Mucosa of gallbladder (tissue), 1 donor: ENCODE results near the gene ZNF674. TPM values are rescaled to one million over a fixed set of nuclear protein-coding genes. Genes with fewer than 3 reads are reported as not detected.
"Not testable (repeated sequence)": the region's sequence is repeated elsewhere in the genome, so short reads cannot be mapped to it uniquely, and the experiment has no call there.

Experiments
- DNase-seq: peaks from one replicate; pipeline ENCODE4 v3.0.0-alpha.2; 2020; ENCODE audit warnings: low spot score
- total RNA-seq: library from RNA; stranded (reverse); gene quantifications from one replicate; pipeline ENCODE4 v1.2.1, GENCODE V29; 2021
- donor health status: DM: no; HTN: no; CAD: no.

Gene ZNF674
- total RNA-seq, 1 donor from 2014 or later: 4.7 TPM

DNA sequence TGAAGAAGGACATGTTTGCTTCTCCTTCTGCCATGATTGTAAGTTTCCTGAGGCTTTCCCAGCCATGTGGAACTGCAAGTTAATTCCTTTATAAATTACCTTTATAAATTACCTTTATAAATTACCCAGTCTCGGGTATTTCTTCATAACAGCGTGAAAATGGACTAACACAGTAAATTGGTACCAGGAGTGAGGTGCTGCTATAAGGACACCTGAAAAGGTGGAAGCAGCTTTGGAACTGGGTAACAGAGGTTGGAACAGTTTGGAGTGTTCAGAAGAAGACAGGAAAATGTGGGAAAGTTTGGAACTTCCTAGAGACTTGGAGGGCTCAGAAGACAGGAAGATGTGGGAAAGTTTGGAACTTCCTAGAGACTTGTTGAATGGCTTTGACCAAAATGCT, 66.6 kb downstream of the ZNF674 start:
- not testable (repeated sequence) for DNase-seq

DNA sequence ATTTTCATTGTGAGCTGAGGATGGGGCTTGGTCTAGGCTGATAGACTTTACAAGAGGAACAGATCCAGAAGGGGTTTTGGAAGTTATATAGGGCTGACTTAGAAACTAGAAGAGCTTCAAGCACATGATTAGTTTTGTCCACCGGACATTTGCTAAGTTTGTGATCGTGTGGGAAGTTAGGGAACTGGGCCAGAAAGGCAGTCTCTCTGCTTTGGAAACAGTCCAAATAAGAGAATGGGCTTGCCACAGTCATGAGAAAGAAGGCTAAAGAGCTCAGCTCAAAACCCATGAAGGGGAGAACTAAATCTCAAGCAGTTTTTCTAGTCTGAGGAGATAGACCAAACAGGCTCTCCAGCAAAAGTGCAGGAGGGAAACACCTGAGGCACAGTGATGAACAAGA, 67.8 kb downstream of the ZNF674 start:
- DNase-seq: no peak

DNA sequence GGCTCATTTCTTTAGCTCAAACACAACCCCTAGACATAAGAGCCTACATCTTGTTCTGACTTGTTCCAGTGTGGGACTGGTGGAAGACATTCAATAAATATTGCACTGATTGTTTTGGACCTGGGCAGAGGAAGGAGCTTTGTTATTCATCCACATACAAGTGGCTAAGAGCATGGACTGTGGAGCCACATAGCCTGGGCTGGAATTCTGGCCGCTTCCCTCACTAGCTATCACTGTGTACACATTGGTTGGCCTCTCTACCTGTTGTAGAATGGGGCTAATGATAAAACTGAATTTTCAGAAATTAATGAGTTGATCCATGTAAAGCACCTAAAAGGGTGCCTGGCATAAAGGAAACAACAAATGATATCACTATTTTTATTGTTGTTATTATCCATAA, 80.0 kb downstream of the ZNF674 start:
- DNase-seq: no peak

DNA sequence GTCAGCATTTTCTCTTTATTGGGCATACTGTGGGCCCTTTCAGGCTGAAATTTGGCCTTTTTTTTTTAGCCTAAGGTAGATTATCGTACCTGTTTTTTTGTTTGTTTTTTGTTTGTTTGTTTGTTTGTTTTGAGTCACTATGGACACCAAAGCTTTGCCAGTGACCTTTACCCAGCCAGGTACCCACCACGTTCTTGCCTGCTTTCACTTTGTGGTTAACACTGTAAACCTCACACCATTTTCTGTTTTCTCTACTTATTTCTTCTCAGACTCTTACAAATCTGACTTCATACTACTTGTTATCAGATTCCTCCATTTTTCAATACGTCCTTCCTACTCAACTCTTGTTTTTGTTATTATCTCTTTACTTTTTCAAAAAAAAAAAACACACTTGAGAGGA, 81.5 kb downstream of the ZNF674 start:
- DNase-seq: no peak

DNA sequence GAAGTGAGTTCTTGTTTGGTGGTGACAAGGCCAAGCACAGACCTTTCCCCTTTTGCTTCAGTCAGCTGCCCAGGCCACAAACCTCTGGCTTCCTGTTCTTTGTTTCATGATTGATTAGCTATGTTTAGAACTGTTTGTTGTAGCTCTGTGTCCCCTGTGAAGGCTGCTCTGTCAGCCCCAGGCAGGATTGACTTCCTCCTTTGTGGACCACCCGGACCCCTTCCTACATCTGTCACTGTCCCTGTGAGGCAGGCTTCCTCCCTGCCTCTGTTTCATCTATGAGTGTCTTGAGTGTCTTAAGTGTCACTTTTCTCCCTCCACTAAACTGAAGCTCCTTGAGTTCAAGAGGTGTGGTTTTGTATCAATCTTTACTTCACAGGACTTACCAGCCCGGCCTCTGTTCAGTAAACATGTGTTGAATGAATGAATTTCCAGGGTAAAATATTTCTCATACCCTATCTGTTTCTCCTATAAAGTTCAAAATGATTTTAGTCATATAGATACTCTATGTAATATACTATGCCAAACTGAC, 83.5 kb downstream of the ZNF674 start:
- DNase-seq: no peak

DNA sequence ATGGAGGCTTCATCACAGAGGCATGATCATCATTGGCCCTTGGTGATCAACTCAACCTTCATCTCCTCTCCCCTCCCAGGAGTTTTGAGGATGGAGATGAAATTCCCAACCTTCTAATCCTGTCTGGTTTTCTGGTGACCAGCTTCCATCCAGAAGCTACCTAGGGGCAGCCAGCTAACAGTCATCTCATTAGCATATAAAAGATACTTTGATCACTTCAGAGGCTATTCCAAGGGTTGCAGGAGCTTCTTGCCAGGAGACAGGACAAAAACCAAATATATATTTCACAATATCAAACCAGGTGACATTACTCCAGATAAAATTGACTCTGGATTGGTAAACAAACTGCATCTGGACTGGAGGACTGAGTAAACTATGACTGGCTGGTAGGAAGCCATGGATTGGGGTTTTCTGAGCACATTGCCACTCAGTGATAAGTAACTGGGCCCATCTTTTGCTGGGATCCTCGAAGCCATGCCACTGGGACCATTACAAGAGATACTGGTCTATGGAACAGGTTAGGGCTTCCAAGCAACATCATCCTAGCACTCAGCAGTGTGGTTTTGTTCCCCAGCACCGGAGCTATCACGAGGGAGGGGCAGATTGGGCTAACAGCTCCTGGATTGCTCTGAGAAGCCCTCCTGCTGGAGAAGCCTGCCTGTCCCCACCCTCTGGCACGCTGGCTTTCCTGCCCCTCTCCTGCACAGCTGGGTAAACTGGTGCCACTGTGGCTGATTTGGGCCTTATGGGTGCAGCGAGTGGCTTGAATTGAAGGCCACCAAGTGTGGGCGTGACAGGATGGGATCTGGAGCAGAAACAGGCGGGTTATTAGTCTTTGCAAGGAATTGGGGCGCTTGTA, 84.2 kb downstream of the ZNF674 start:
- not testable (repeated sequence) for DNase-seq

DNA sequence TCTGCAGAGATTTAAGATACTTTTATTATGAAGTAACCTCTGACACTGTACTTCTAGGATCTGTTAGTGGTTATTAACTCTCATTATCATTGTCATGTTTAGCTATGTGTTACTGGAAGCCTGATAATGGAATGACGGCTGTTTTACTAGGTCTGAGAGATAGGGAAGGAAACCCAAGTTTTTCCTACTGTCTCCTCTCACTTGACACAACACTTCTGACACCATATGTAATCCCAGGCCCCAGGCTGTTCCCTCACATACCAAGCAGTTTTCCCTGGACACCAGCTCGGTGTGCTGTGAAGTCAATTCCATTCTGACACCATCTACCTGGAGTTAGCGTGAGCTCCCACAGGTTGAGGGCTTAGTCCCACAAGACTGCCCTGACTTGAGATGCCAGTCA, 85.6 kb downstream of the ZNF674 start:
- DNase-seq: no peak

DNA sequence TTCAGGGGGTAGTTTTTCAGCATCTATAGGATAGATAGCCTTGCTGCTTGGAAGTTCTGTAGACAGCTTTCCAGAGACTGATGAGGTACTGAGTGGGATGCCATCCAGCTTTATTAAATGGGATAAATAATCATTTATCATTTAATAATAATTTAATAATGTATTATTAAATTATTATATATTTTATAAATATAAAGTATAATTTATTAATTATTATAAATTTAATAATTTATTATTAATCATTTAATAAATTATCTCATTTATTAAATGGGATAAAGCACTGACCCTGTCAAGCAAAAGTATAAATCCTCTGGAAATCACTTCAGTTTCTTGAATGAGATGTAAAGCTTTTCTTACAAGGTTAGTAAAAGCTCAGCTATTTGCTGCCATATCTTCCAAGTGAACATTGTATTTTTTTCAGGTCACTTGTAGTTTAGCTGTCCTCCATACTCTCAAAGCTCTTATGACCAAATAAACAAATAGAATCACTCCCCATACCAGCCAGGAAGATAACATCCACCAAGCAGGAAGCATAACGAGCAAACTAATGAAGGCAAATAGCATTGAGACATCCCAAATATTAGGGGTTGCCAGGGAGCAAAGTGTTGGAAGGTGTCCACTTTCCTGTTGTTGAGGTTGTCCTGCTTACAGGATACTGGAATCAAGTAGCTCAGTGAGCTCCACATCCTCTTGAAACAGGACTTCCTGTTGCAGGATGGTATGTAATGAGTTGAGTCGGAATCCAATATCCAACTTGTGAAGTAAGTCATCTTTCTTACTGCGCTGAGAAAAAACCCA, 88.9 kb downstream of the ZNF674 start:
- DNase-seq: no peak

Other genes with a start within 250 kb of the ZNF674 start
- gene CHST7, start 28.3 kb upstream of the ZNF674 start, total RNA-seq: 12.9 TPM
- gene SLC9A7, start 213.7 kb upstream of the ZNF674 start, total RNA-seq: 6.2 TPM